Measurements from ENCODE around the gene RND3.

Gene RND3

GRCh38 chr2:150491943-150492342, 4.5 kb upstream of the RND3 start:
- DNase-seq = peak; percentile 61

- no peak for DNase-seq
These were observed 4.0 kb upstream of the RND3 start for GRCh38 chr2:150491430-150491829.

GRCh38 chr2:150490466-150490865, 3.0 kb upstream of the RND3 start:
- no peak for DNase-seq

GRCh38 chr2:150486539-150487484, 655 bp downstream of the RND3 start:
- DNase-seq = peak; percentile 44

GRCh38 chr2:150485871-150486538, 1.5 kb downstream of the RND3 start:
- DNase-seq = peak; percentile 86

GRCh38 chr2:150485114-150485870, 2.2 kb downstream of the RND3 start:
- DNase-seq = peak; percentile 66

- DNase-seq = no peak
These were observed 2.9 kb downstream of the RND3 start for GRCh38 chr2:150484461-150485021.

- DNase-seq = no peak
These were observed 3.5 kb downstream of the RND3 start for GRCh38 chr2:150484006-150484405.

- DNase-seq = no peak
These were observed 3.9 kb downstream of the RND3 start for GRCh38 chr2:150483532-150483931.

- DNase-seq = no peak
These were observed 4.6 kb downstream of the RND3 start for GRCh38 chr2:150482667-150483400.

- DNase-seq = no peak
These were observed 5.4 kb downstream of the RND3 start for GRCh38 chr2:150482111-150482510.

- DNase-seq = no peak
These were observed 6.3 kb downstream of the RND3 start for GRCh38 chr2:150480971-150481830.

GRCh38 chr2:150480241-150480640, 7.2 kb downstream of the RND3 start:
- DNase-seq = peak; percentile 67

GRCh38 chr2:150479075-150479915, 8.2 kb downstream of the RND3 start:
- DNase-seq = peak; percentile 84

GRCh38 chr2:150478200-150478974, 9.1 kb downstream of the RND3 start:
- DNase-seq = peak; percentile 73

GRCh38 chr2:150477347-150477746, 10.1 kb downstream of the RND3 start:
- DNase-seq = peak; percentile 50

- no peak for DNase-seq
These were observed 10.6 kb downstream of the RND3 start for GRCh38 chr2:150476809-150477302.

GRCh38 chr2:150476286-150476685, 11.2 kb downstream of the RND3 start:
- no peak for DNase-seq

Data from fibroblast of upper back skin (primary cell).